H1 (cell line): ENCODE results near the gene S1PR2. TPM values are rescaled to one million over a fixed set of nuclear protein-coding genes. Genes with fewer than 3 reads are reported as not detected.

Source experiments
- CTCF ChIA-PET: fragments of 300-600 bp; sonication (Branson Sonifier 250); formaldehyde crosslinking; loops from one replicate; lab custom pipeline; 2021; ENCODE audit not compliant: partially characterized antibody; lab: Charles Lee
- POLR2A ChIA-PET: fragments of 300-600 bp; sonication (Branson Sonifier 250); formaldehyde crosslinking; loops from one replicate; lab custom pipeline; 2021; ENCODE audit warnings: inconsistent platforms; ENCODE audit not compliant: partially characterized antibody; lab: Charles Lee
- DNase-seq, 2 experiments: peaks; one replicate each; pipeline versions ENCODE4 v3.0.0 to v3.0.0-alpha.2; 2010 to 2022; ENCODE audit warnings: low spot score in 2 of 2, low read depth in 1 of 2, mixed read lengths in 1 of 2
- FAIRE-seq: peaks from 2 replicates; lab custom pipeline; 2011; peaks lifted over from hg19 to GRCh38; lab: Jason Lieb, UNC
- H2AFZ ChIP-seq: 2 replicates; pipeline ENCODE4 v1.8.1; 2012; ENCODE audit warnings: low read length, inconsistent platforms
- H2AK5ac ChIP-seq: 2 replicates; pipeline ENCODE4 v1.6.1; 2013; ENCODE audit warnings: low read depth, low read length
- H2BK120ac ChIP-seq: replicated peaks from 2 replicates; pipeline ENCODE3; 2013; ENCODE audit warnings: low read depth, low read length, inconsistent platforms
- H2BK12ac ChIP-seq: 2 replicates; pipeline ENCODE4 v1.6.1; 2013; ENCODE audit warnings: low read depth, low read length
- H2BK15ac ChIP-seq: 2 replicates; pipeline ENCODE4 v1.6.1; 2013; ENCODE audit warnings: low read length
- H2BK20ac ChIP-seq: 2 replicates; pipeline ENCODE4 v1.6.1; 2013; ENCODE audit warnings: low read length
- H2BK5ac ChIP-seq: 2 replicates; pipeline ENCODE4 v1.6.1; 2013; ENCODE audit warnings: low read depth, low read length
- H3K14ac ChIP-seq: 2 replicates; pipeline ENCODE4 v1.6.1; 2013; ENCODE audit warnings: inconsistent platforms; ENCODE audit not compliant: insufficient read length
- H3K18ac ChIP-seq: 2 replicates; pipeline ENCODE4 v1.6.1; 2013; ENCODE audit warnings: low read length; ENCODE audit errors: extremely low read depth
- H3K23ac ChIP-seq: 2 replicates; pipeline ENCODE4 v1.6.1; 2013; ENCODE audit warnings: inconsistent platforms; ENCODE audit not compliant: insufficient read length
- H3K23me2 ChIP-seq: 2 replicates; pipeline ENCODE4 v1.6.1; 2013; ENCODE audit warnings: low read depth, low read length
- H3K27ac ChIP-seq: 2 replicates; pipeline ENCODE4 v1.6.1; 2011; ENCODE audit warnings: low read depth, low read length, inconsistent platforms
- H3K27me3 ChIP-seq, 4 experiments: replicated peaks in 1 of 4; 1 replicate in 1 of 4; 2 replicates in 3 of 4; pipeline versions ENCODE4 v1.6.1 to v1.8.1; 2011 to 2013; ENCODE audit warnings: low read length in 3 of 4, mild to moderate bottlenecking in 3 of 4, inconsistent platforms in 2 of 4, mixed read lengths in 2 of 4, moderate library complexity in 1 of 4; ENCODE audit not compliant: control insufficient read depth in 3 of 4, insufficient read depth in 3 of 4; ENCODE audit errors: extremely low read depth in 1 of 4
- H3K36me3 ChIP-seq, 4 experiments: 2 replicates each; pipeline versions ENCODE4 v1.6.1 to v1.8.1; 2011 to 2013; ENCODE audit warnings: mild to moderate bottlenecking in 4 of 4, low read length in 3 of 4, moderate library complexity in 2 of 4, control low read depth in 1 of 4, inconsistent platforms in 1 of 4; ENCODE audit not compliant: insufficient read depth in 4 of 4, control insufficient read depth in 2 of 4
- H3K4ac ChIP-seq: replicated peaks from 2 replicates; pipeline ENCODE3; 2013; ENCODE audit warnings: low read length, low read depth, mixed read lengths, inconsistent platforms; ENCODE audit not compliant: insufficient read length
- H3K4me1 ChIP-seq, 4 experiments: replicated peaks in 1 of 4; 1 replicate in 1 of 4; 2 replicates in 3 of 4; pipeline versions ENCODE4 v1.6.1 to v1.8.1; 2011 to 2013; ENCODE audit warnings: low read length in 3 of 4, inconsistent platforms in 2 of 4, mixed read lengths in 1 of 4; ENCODE audit not compliant: insufficient read depth in 4 of 4, control insufficient read depth in 3 of 4
- H3K4me2 ChIP-seq, 2 experiments: 2 replicates each; pipeline versions ENCODE4 v1.6.1 to v1.8.1; 2011 to 2013; ENCODE audit warnings: low read depth in 2 of 2, low read length in 2 of 2, control low read depth in 1 of 2, inconsistent platforms in 1 of 2, mild to moderate bottlenecking in 1 of 2; ENCODE audit not compliant: insufficient read depth in 1 of 2
- H3K4me3 ChIP-seq, 4 experiments: fragments of 200-600, 300-600 bp in 1 of 4; sonication (generic), shearing (Covaris generic), sonication (Bioruptor Twin) in 1 of 4; 2 replicates each; pipeline versions ENCODE4 v1.5.1 to v1.8.1; 2011 to 2016; ENCODE audit warnings: low read length in 4 of 4, low read depth in 3 of 4, control low read depth in 2 of 4, inconsistent platforms in 2 of 4, mild to moderate bottlenecking in 2 of 4, mixed read lengths in 1 of 4, moderate library complexity in 1 of 4; ENCODE audit not compliant: insufficient read depth in 2 of 4; ENCODE audit errors: extremely low read depth in 1 of 4
- H3K56ac ChIP-seq: replicated peaks from 2 replicates; pipeline ENCODE3; 2013; ENCODE audit warnings: low read depth, mild to moderate bottlenecking, mixed read lengths, low read length, inconsistent platforms; ENCODE audit not compliant: insufficient read length
- H3K79me1 ChIP-seq: 2 replicates; pipeline ENCODE4 v1.6.1; 2013; ENCODE audit warnings: low read depth, low read length, control low read depth
- H3K79me2 ChIP-seq, 2 experiments: 2 replicates each; pipeline versions ENCODE4 v1.6.1 to v1.8.1; 2012 to 2013; ENCODE audit warnings: low read length in 2 of 2, mild to moderate bottlenecking in 2 of 2, inconsistent platforms in 1 of 2; ENCODE audit not compliant: insufficient read depth in 2 of 2, control insufficient read depth in 1 of 2
- H3K9ac ChIP-seq, 4 experiments: replicated peaks in 1 of 4; 1 replicate in 1 of 4; 2 replicates in 3 of 4; pipeline versions ENCODE4 v1.6.1 to v1.8.1; 2011 to 2013; ENCODE audit warnings: low read depth in 3 of 4, low read length in 3 of 4, control low read depth in 2 of 4, mild to moderate bottlenecking in 2 of 4, moderate library complexity in 2 of 4, inconsistent platforms in 1 of 4; ENCODE audit errors: extremely low read depth in 1 of 4
- H3K9me3 ChIP-seq, 2 experiments: 2 replicates each; pipeline versions ENCODE4 v1.6.1 to v1.8.1; 2012 to 2013; ENCODE audit warnings: mild to moderate bottlenecking in 2 of 2, moderate library complexity in 2 of 2, control low read depth in 1 of 2, inconsistent platforms in 1 of 2, low read depth in 1 of 2, low read length in 1 of 2, mixed read lengths in 1 of 2; ENCODE audit not compliant: insufficient read depth in 2 of 2
- H4K20me1 ChIP-seq, 2 experiments: replicated peaks in 1 of 2; 2 replicates each; pipeline versions ENCODE3 to v1.8.1; 2011 to 2013; ENCODE audit warnings: inconsistent platforms in 2 of 2, low read length in 2 of 2, mild to moderate bottlenecking in 1 of 2; ENCODE audit not compliant: insufficient read depth in 2 of 2, control insufficient read depth in 1 of 2
- H4K5ac ChIP-seq: 2 replicates; pipeline ENCODE4 v1.6.1; 2013; ENCODE audit warnings: low read length, low read depth, mixed read lengths, inconsistent platforms; ENCODE audit not compliant: insufficient read length
- H4K8ac ChIP-seq: 2 replicates; pipeline ENCODE4 v1.8.0; 2013; ENCODE audit warnings: mild to moderate bottlenecking, moderate library complexity, low read length, inconsistent platforms; ENCODE audit not compliant: insufficient read depth; ENCODE audit errors: extremely low read depth
- H4K91ac ChIP-seq: replicated peaks from 2 replicates; pipeline ENCODE3; 2013; ENCODE audit warnings: low read length, mixed read lengths, inconsistent platforms; ENCODE audit not compliant: insufficient read length
- CEBPB ChIP-seq: IDR thresholded peaks from 2 replicates; pipeline ENCODE4 v1.6.1; 2012; ENCODE audit warnings: low read depth, low read length
- CHD1 ChIP-seq: IDR thresholded peaks from 2 replicates; pipeline ENCODE4 v1.6.1; 2012; ENCODE audit warnings: low read depth, low read length, improper control_type of control experiment
- CREB1 ChIP-seq: IDR thresholded peaks from 2 replicates; pipeline ENCODE4 v1.6.1; 2012; ENCODE audit warnings: inconsistent platforms
- CTCF ChIP-seq, 3 experiments: IDR thresholded peaks; 1 replicate in 2 of 3; 2 replicates in 1 of 3; pipeline versions ENCODE4 v1.5.1 to v1.6.1; 2011; ENCODE audit warnings: low read length in 3 of 3, mild to moderate bottlenecking in 3 of 3, inconsistent platforms in 2 of 3, low read depth in 1 of 3, moderate library complexity in 1 of 3; ENCODE audit not compliant: insufficient read depth in 1 of 3; ENCODE audit errors: control extremely low read depth in 1 of 3
- EP300 ChIP-seq, 2 experiments: IDR thresholded peaks; 1 replicate in 1 of 2; 2 replicates in 1 of 2; pipeline ENCODE4 v1.6.1; 2011 to 2012; ENCODE audit warnings: low read depth in 2 of 2, low read length in 2 of 2, mild to moderate bottlenecking in 2 of 2, borderline replicate concordance in 1 of 2, inconsistent platforms in 1 of 2, moderate library complexity in 1 of 2
- KDM4A ChIP-seq: IDR thresholded peaks from one replicate; pipeline ENCODE4 v1.7.1; 2012; ENCODE audit warnings: low read depth, mild to moderate bottlenecking, moderate library complexity, low read length, inconsistent platforms; ENCODE audit not compliant: severe bottlenecking
- MAX ChIP-seq: IDR thresholded peaks from 2 replicates; pipeline ENCODE4 v1.6.1; 2012; ENCODE audit warnings: inconsistent platforms
- POLR2AphosphoS5 ChIP-seq: IDR thresholded peaks from 2 replicates; pipeline ENCODE4 v1.6.1; 2011; ENCODE audit warnings: low read depth, low read length
- SRF ChIP-seq: IDR thresholded peaks from 2 replicates; pipeline ENCODE4 v1.6.1; 2011; ENCODE audit warnings: mild to moderate bottlenecking, low read depth, low read length, moderate library complexity
- TAF7 ChIP-seq: optimal IDR thresholded peaks from 2 replicates; pipeline ENCODE3; 2011; ENCODE audit warnings: low read depth, mild to moderate bottlenecking, inconsistent platforms, low read length, moderate library complexity, borderline replicate concordance
- WGBS, 2 experiments: shearing (Covaris generic) in 1 of 2; methylation state at CpG; one replicate each; pipeline versions ENCODE4 v1.1.6 to v1.1.7; 2013 to 2015; ENCODE audit warnings: low lambda C conversion rate in 2 of 2, mixed read lengths in 2 of 2, inconsistent platforms in 1 of 2, low coverage in 1 of 2, missing lambda C conversion rate in 1 of 2; ENCODE audit not compliant: insufficient replicate concordance in 2 of 2, insufficient coverage in 1 of 2, insufficient read length in 1 of 2; ENCODE audit errors: extremely low coverage in 1 of 2, missing lambda C conversion rate in 1 of 2; 5-methylcytosine and 5-hydroxymethylcytosine counted together
- polyA plus RNA-seq, 7 experiments: library from polyadenylated mRNA; depleted of rRNA in 3 of 7; stranded (reverse) in 5 of 7; unstranded in 2 of 7; fragments of >200 nt in 5 of 7; fragments of 200-250 nt in 2 of 7; gene quantifications; 1 replicate in 5 of 7; 2 replicates in 1 of 7; 4 replicates in 1 of 7; pipeline versions ENCODE4 v1.2.1 to v1.2.3, GENCODE V29; 2011 to 2013; ENCODE audit warnings: missing spikeins in 2 of 7, mixed read lengths in 2 of 7
- total RNA-seq: library from RNA; stranded (reverse); fragmentation: NEBNext Ultra II Directional; extraction: Animal tissue kit (Norgen Biotek cat#: 25700); gene quantifications from 2 replicates; pipeline ENCODE4 v1.2.1, GENCODE V29; 2021

S1PR2 gene
- total and polyA plus RNA-seq, 2 of the 8 experiments (the other 6 are each of a cell fraction or from before 2014, with no cell fraction given): 17.5 to 19.4 TPM

- H3K36me3 ChIP-seq: no peaks in the 10 kb centered on the region
- no peak overlapping the region; a peak in 1 of 7 replicates for H3K9ac ChIP-seq
- no peaks in the 10 kb centered on the region for H4K20me1 ChIP-seq
- peaks cover 0 to 8% (median 5%) of the 10 kb centered on the region in 4 experiments; a peak in 5 of 7 replicates for H3K4me1 ChIP-seq
- no peak overlapping the region for H3K56ac ChIP-seq
- no peak for FAIRE-seq
- no peak overlapping the region for H3K14ac ChIP-seq
- WGBS, 2 experiments: 19% methylated on average over 35 of the region's 37 CpGs; no CpG with 5 or more reads in 1 of the 2 experiments
- peak overlapping the region; percentile 33 for H3K4ac ChIP-seq
- H2BK5ac ChIP-seq: 0 out of 2 replicates have a peak overlapping the region, but pooled peaks have one; percentile 9
- H4K91ac ChIP-seq: peak overlapping the region; percentile 88
- peak overlapping the region; percentile 32; the same call in 1 of the 2 replicates for H3K18ac ChIP-seq
- peaks cover 9 to 25% (median 23%) of the 10 kb centered on the region in 4 experiments for H3K27me3 ChIP-seq
- H3K23me2 ChIP-seq: peaks cover 11% of the 10 kb centered on the region; the same call in 1 of the 2 replicates
- H2BK120ac ChIP-seq: no peak overlapping the region
- no peak overlapping the region for H2BK20ac ChIP-seq
- no peak overlapping the region for H2AK5ac ChIP-seq
- H3K9me3 ChIP-seq: no peaks in the 10 kb centered on the region
- ChIA-PET POLR2A (interaction anchor here (0.8 to 3.3 kb wide), 14 partner anchors 10 to 153 kb away, joined by 3 to 28 read pairs (median 9); partner anchors contain the start of genes DNMT1, ICAM4, ICAM5 and RAVER1), CTCF (interaction anchor here (0.8 to 9.4 kb wide), 23 partner anchors 11 to 145 kb away, joined by 3 to 122 read pairs (median 4); partner anchors contain the start of genes ICAM4 and ICAM5)
- H3K23ac ChIP-seq: no peak overlapping the region
- H2BK12ac ChIP-seq: peak overlapping the region; percentile 43; the same call in 1 of the 2 replicates
- peak overlapping the region; percentile 80; the same call in 1 of the 2 replicates for H4K8ac ChIP-seq
- no peak overlapping the region for H2AFZ ChIP-seq
- no peaks in the 10 kb centered on the region for H3K79me1 ChIP-seq
- peak overlapping the region; percentile 30 to 59 (median 38) for H3K4me3 ChIP-seq
- H2BK15ac ChIP-seq: 0 out of 2 replicates have a peak overlapping the region, but pooled peaks have one; percentile 8
- DNase-seq: peak in 1 of 2 experiments; percentile 57
- H3K79me2 ChIP-seq: no peaks in the 10 kb centered on the region
- H4K5ac ChIP-seq: no peak overlapping the region
- H3K4me2 ChIP-seq: peak overlapping the region; percentile 70 to 75
- H3K27ac ChIP-seq: no peak overlapping the region
- TF ChIP-seq EP300 (IDR thresholded peaks at IDR 0.05; ENCODE audit: borderline replicate concordance in 1 of 2, low read depth in 2 of 2, low read length in 2 of 2): no peak
- TF ChIP-seq CREB1: no peak
- TF ChIP-seq TAF7: no peak
- no peak for TF ChIP-seq CTCF (IDR thresholded peaks at IDR 0.05; ENCODE audit: control extremely low read depth in 1 of 3, insufficient read depth in 1 of 3, low read depth in 1 of 3, low read length in 3 of 3)
- no peak for TF ChIP-seq CHD1
- TF ChIP-seq CEBPB: no peak
- no peak for TF ChIP-seq SRF
- no peak for TF ChIP-seq MAX
- TF ChIP-seq KDM4A: peak; percentile 17
- TF ChIP-seq POLR2AphosphoS5: no peak
Observed at GRCh38 chr19:10270180-10270615, 39.1 kb upstream of the S1PR2 start.
